ENCODE results near the gene RBBP8NL. TPM values are rescaled to one million over a fixed set of nuclear protein-coding genes. Genes with fewer than 3 reads are reported as not detected.
A peak's percentile ranks its signal among the peaks of the same experiment; 100 is the strongest.

The RBBP8NL gene
- total and polyA plus RNA-seq, 2 of the 8 experiments (the other 6 are each of a cell fraction or from before 2014, with no cell fraction given): 0.43 to 0.48 TPM

DNA sequence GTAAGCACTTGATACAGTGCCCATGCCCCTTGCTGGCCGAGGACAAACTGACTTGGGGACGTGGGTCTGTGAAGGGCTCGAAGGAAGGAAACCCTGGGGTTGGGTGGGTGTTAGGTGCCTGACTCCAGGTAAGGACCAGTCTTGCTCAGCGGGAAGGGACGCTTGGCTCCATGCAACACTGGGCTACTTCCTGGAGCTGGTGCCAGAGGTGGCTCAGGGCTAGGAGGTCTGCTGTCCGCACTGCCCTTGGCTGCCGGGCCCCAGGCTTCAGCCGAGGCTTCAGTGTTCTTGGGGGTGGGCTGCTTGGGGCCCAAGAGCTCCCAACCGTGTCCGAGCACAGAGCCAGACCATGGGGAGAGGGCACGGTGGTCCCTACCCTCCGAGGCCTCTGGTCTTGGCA, 43.1 kb upstream of the RBBP8NL start:
- no peak overlapping the region for H3K56ac ChIP-seq (replicated peaks; ENCODE audit: insufficient read length, low read depth, low read length)
- H3K27ac ChIP-seq (ENCODE audit: low read depth, low read length): no peak overlapping the region
- no peak overlapping the region for H2BK120ac ChIP-seq (replicated peaks; ENCODE audit: low read depth, low read length)
- no peak for FAIRE-seq
- no peaks in the 10 kb centered on the region for H3K79me1 ChIP-seq (ENCODE audit: low read depth, low read length)
- H3K4me2 ChIP-seq (ENCODE audit: insufficient read depth in 1 of 2, low read depth in 2 of 2, low read length in 2 of 2): no peak overlapping the region
- no peak overlapping the region for H3K23ac ChIP-seq (ENCODE audit: insufficient read length)
- H4K8ac ChIP-seq (ENCODE audit: extremely low read depth, insufficient read depth, low read length): 0 out of 2 replicates have a peak overlapping the region, but pooled peaks have one; percentile 42
- peak overlapping the region; percentile 60; the same call in 1 of the 2 replicates for H2BK5ac ChIP-seq (ENCODE audit: low read depth, low read length)
- no peak overlapping the region for H2AFZ ChIP-seq (ENCODE audit: low read length)
- WGBS, 2 experiments (ENCODE audit: extremely low coverage in 1 of 2, insufficient coverage in 1 of 2, insufficient read length in 1 of 2, insufficient replicate concordance in 2 of 2, low coverage in 1 of 2, low lambda C conversion rate in 2 of 2, missing lambda C conversion rate in 1 of 2): 95% methylated on average over 12 of the region's 12 CpGs; no CpG with 5 or more reads in 1 of the 2 experiments
- H2BK20ac ChIP-seq (ENCODE audit: low read length): no peak overlapping the region
- no peak for DNase-seq (ENCODE audit: low read depth in 1 of 2, low spot score in 2 of 2)
- 0 out of 2 replicates have a peak overlapping the region, but pooled peaks have one; percentile 17 for H2BK12ac ChIP-seq (ENCODE audit: low read depth, low read length)
- H3K18ac ChIP-seq (ENCODE audit: extremely low read depth, low read length): no peak overlapping the region; the same call in 1 of the 2 replicates
- H3K4me1 ChIP-seq (replicated peaks in 1 of 4; ENCODE audit: control insufficient read depth in 3 of 4, insufficient read depth in 4 of 4, low read length in 3 of 4): peaks cover 0 to 12% (median 6%) of the 10 kb centered on the region in 4 experiments; a peak in 6 of 7 replicates
- no peak overlapping the region for H3K14ac ChIP-seq (ENCODE audit: insufficient read length)
- peaks cover 0 to 7% (median 0%) of the 10 kb centered on the region in 4 experiments; a peak in 1 of 8 replicates for H3K36me3 ChIP-seq (ENCODE audit: control insufficient read depth in 2 of 4, insufficient read depth in 4 of 4, low read length in 3 of 4)
- no peaks in the 10 kb centered on the region for H3K9me3 ChIP-seq (ENCODE audit: insufficient read depth in 2 of 2, low read depth in 1 of 2, low read length in 1 of 2)
- no peak overlapping the region for H3K4ac ChIP-seq (replicated peaks; ENCODE audit: insufficient read length, low read depth, low read length)
- H3K4me3 ChIP-seq (ENCODE audit: extremely low read depth in 1 of 4, insufficient read depth in 2 of 4, low read depth in 3 of 4, low read length in 4 of 4): no peak overlapping the region
- H4K20me1 ChIP-seq (replicated peaks in 1 of 2; ENCODE audit: control insufficient read depth in 1 of 2, insufficient read depth in 2 of 2, low read length in 2 of 2): peaks cover 0 to 3% of the 10 kb centered on the region in 2 experiments
- no peak overlapping the region for H4K5ac ChIP-seq (ENCODE audit: insufficient read length, low read depth, low read length)
- no peak overlapping the region for H3K9ac ChIP-seq (replicated peaks in 1 of 4; ENCODE audit: extremely low read depth in 1 of 4, low read depth in 3 of 4, low read length in 3 of 4)
- POLR2A ChIA-PET (ENCODE audit: partially characterized antibody): interaction anchor here (2.1 kb wide), 1 partner anchor 10 kb away, joined by 5 read pairs; no protein-coding TSS in a partner anchor
- CTCF ChIA-PET (ENCODE audit: partially characterized antibody): interaction anchor here (0.7 to 1.5 kb wide), 7 partner anchors 9 to 193 kb away, joined by 3 to 7 read pairs (median 4); no protein-coding TSS in a partner anchor
- peaks cover 22 to 34% (median 30%) of the 10 kb centered on the region in 4 experiments for H3K27me3 ChIP-seq (replicated peaks in 1 of 4; ENCODE audit: control insufficient read depth in 3 of 4, extremely low read depth in 1 of 4, insufficient read depth in 3 of 4, low read length in 3 of 4)
- H2BK15ac ChIP-seq (ENCODE audit: low read length): no peak overlapping the region
- H3K23me2 ChIP-seq (ENCODE audit: low read depth, low read length): peaks cover 11% of the 10 kb centered on the region; the same call in 1 of the 2 replicates
- H2AK5ac ChIP-seq (ENCODE audit: low read depth, low read length): no peak overlapping the region
- H3K79me2 ChIP-seq (ENCODE audit: control insufficient read depth in 1 of 2, insufficient read depth in 2 of 2, low read length in 2 of 2): no peaks in the 10 kb centered on the region
- H4K91ac ChIP-seq (replicated peaks; ENCODE audit: insufficient read length, low read length): no peak overlapping the region
- TF ChIP-seq PHF8 (conservative IDR thresholded peaks at IDR 0.05; ENCODE audit: low read depth, low read length) (no peak), RFX5 (IDR thresholded peaks at IDR 0.05; ENCODE audit: borderline replicate concordance, low read depth, low read length) (no peak)

Measured in H1 (cell line).